MM.1S (cell line): ENCODE results near the gene MLLT1.

Experiments used
- EZH2 ChIP-seq: fragments of 300-600 bp; sonication (generic); optimal IDR thresholded peaks from 2 replicates; pipeline ENCODE3; 2017; ENCODE audit warnings: low read depth, mild to moderate bottlenecking, antibody characterized with exemption, low read length, mixed read lengths
- EZH2phosphoT487 ChIP-seq: fragments of 300-600 bp; sonication (generic); IDR thresholded peaks from 2 replicates; pipeline ENCODE4 v1.6.1; 2018; ENCODE audit warnings: antibody characterized with exemption, low read length
- TF ChIP-seq, protein P1 (sequence below): fragments of 300-600 bp; sonication (generic); IDR thresholded peaks from 2 replicates; pipeline ENCODE4 v1.5.1; 2016; ENCODE audit warnings: antibody characterized with exemption, low read length, mixed read lengths

DNA sequence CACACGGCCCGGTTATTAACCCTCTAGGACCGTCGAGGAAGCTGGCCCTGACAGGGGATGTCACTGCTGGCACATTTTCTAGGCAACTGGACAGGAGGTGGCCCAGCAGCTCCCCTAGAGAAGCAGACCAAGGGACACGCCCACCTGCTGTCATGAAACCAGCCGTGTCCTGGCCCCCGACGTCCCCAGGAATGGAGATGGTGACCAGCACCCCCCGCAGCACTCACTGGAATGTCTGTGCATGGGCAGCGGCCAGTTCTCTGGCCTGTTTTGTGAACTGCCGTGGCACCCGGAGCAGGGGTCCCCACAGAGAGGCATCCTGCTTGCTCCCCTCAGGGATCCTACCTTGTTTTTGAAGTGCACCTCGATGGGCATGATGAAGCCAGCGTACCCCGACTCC, 17.9 kb downstream of the MLLT1 start:
- TF ChIP-seq, protein P1, sequence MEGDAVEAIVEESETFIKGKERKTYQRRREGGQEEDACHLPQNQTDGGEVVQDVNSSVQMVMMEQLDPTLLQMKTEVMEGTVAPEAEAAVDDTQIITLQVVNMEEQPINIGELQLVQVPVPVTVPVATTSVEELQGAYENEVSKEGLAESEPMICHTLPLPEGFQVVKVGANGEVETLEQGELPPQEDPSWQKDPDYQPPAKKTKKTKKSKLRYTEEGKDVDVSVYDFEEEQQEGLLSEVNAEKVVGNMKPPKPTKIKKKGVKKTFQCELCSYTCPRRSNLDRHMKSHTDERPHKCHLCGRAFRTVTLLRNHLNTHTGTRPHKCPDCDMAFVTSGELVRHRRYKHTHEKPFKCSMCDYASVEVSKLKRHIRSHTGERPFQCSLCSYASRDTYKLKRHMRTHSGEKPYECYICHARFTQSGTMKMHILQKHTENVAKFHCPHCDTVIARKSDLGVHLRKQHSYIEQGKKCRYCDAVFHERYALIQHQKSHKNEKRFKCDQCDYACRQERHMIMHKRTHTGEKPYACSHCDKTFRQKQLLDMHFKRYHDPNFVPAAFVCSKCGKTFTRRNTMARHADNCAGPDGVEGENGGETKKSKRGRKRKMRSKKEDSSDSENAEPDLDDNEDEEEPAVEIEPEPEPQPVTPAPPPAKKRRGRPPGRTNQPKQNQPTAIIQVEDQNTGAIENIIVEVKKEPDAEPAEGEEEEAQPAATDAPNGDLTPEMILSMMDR = no peak
- TF ChIP-seq EZH2 (no peak), EZH2phosphoT487 (no peak)
